ENCODE data around the gene DDB1. TPM values are rescaled to one million over a fixed set of nuclear protein-coding genes. Genes with fewer than 3 reads are reported as not detected.
A peak's percentile ranks its signal among the peaks of the same experiment; 100 is the strongest.

DDB1 gene
- total and polyA plus RNA-seq, 9 of the 15 experiments (the other 6 are each of a cell fraction or from before 2014, with no cell fraction given), result 172 to 361 (median 266) TPM

DNA sequence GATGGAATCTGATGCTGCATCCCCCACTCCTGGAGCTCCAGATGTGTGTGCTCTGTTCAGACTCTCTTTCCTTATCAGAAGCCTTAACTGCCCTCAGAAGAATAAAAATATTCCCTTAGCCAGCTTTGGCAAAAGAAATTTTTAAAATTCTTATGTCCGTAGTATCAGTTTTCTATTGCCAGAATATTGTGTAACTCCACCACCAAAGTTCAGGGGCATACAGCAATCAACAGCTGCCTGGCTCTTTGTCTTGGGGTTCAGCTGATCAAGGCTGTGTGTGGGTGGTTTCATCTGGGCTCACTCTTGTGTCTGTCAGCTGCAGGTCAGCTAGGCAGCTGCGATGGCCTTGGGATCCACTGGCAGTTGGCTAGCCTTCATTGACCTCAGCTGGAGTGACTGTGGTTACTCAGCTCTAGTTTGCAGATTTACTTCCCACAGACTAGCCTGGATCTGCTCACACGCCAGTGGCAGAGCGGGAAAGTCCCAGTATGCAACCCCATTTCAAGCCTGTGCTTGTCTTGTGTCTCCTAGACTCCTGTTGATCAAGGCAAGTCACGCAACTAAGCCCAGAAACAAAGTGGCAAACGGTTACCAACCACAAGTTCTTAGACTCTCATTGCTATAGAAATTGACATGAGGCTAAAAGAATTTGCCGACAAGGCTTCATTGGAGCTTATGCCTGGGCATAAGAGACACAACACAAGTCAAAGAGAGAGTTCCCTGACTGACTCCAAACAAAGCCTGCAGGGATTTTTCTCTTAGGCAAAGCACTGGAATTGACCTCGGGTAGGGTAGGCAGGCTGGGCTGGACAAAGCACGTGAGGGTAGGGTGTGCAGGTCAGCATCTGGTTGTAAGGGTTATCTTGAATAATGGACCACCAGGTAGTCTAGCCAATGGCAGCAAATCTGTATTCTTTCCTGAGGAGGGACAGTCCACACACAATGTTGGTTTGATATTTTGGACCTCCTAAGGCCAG lies 36.8 kb upstream of the DDB1 start:
- Histone ChIP-seq H3K4me2 (ENCODE audit: insufficient read depth, low read length) (no peak overlapping the region), H3K27me3 (ENCODE audit: control insufficient read depth in 2 of 2, insufficient read depth in 2 of 2, low read length in 2 of 2) (no peaks in the 10 kb centered on the region), H3K4me3 (no peak overlapping the region), H3K4me1 (replicated peaks in 1 of 2; ENCODE audit: control insufficient read depth in 2 of 2, insufficient read depth in 2 of 2, low read length in 2 of 2) (peaks cover 20 to 23% of the 10 kb centered on the region in 2 experiments; a peak in 4 of 5 replicates), H3K36me3 (ENCODE audit: control insufficient read depth, insufficient read depth, low read length) (peaks cover 67% of the 10 kb centered on the region), H3K9me1 (ENCODE audit: control insufficient read depth, insufficient read depth, low read length) (no peaks in the 10 kb centered on the region), H3K9me3 (replicated peaks; ENCODE audit: control insufficient read depth, insufficient read depth, low read depth, low read length) (no peaks in the 10 kb centered on the region), H3K9ac (ENCODE audit: insufficient read depth in 1 of 2, low read depth in 2 of 2, low read length in 2 of 2) (no peak overlapping the region), H3K79me2 (ENCODE audit: control insufficient read depth, insufficient read depth, low read length) (peaks cover 14% of the 10 kb centered on the region), H2AFZ (ENCODE audit: low read depth, low read length) (no peak overlapping the region), H4K20me1 (replicated peaks; ENCODE audit: control insufficient read depth, insufficient read depth, low read length) (no peaks in the 10 kb centered on the region), H3K27ac (ENCODE audit: extremely low read depth, low read depth, low read length) (no peak overlapping the region)
- WGBS (ENCODE audit: insufficient coverage, low coverage, missing lambda C conversion rate), result 88% methylated on average over 9 of the region's 9 CpGs
- ChIA-PET CTCF (ENCODE audit: low intra/inter-chr PET ratio) (no interaction called here), POLR2A (interaction anchor here (0.7 to 4.7 kb wide), 4 partner anchors 9 to 505 kb away, joined by 3 to 37 read pairs (median 4); partner anchors contain the start of genes CYB561A3 and TMEM138)
- intact Hi-C loops (cut with micrococcal nuclease) (no loop called here), in situ Hi-C loops (cut with MboI) (no loop called here)
- no TSS peak for BruUV-seq (replicated peaks)
- TF ChIP-seq ZNF644 (tag; IDR thresholded peaks at IDR 0.05; ENCODE audit: low read depth) (no peak), POLR2AphosphoS2 (IDR thresholded peaks at IDR 0.05; ENCODE audit: low read length) (peak; percentile 69; the same call in 1 of the 2 replicates), POLR2AphosphoS5 (IDR thresholded peaks at IDR 0.05; ENCODE audit: control insufficient read depth, insufficient read depth, low read depth, low read length) (0 out of 2 replicates have a peak, but pooled peaks have one; percentile 20), EGR1 (conservative IDR thresholded peaks at IDR 0.05) (0 out of 2 replicates have a peak, but pooled peaks have one; percentile 13), POLR2A (conservative IDR thresholded peaks at IDR 0.05) (peak; percentile 65), PTBP1 (IDR thresholded peaks at IDR 0.05; ENCODE audit: low read depth, low read length) (no peak), ZNF699 (CRISPR knock-in tag; IDR thresholded peaks at IDR 0.05; ENCODE audit: insufficient replicate concordance) (no peak), HDAC8 (tag; IDR thresholded peaks at IDR 0.05) (no peak), CBFA2T3 (IDR thresholded peaks at IDR 0.05) (peak; percentile 25; the same call in 1 of the 2 replicates), SUPT5H (IDR thresholded peaks at IDR 0.05) (peak; percentile 34; the same call in 1 of the 2 replicates)
- TF ChIP-seq, protein P1, sequence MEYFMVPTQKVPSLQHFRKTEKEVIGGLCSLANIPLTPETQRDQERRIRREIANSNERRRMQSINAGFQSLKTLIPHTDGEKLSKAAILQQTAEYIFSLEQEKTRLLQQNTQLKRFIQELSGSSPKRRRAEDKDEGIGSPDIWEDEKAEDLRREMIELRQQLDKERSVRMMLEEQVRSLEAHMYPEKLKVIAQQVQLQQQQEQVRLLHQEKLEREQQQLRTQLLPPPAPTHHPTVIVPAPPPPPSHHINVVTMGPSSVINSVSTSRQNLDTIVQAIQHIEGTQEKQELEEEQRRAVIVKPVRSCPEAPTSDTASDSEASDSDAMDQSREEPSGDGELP (CRISPR knock-in tag; IDR thresholded peaks at IDR 0.05; ENCODE audit: borderline replicate concordance), result peak; percentile 24; the same call in 1 of the 2 replicates
- FAIRE-seq (peak; percentile 40), DNase-seq (ENCODE audit: extremely low read depth in 1 of 4, low spot score in 3 of 4) (no peak), ATAC-seq (peak; percentile 29)
